HG02943 (cell line): ENCODE data around the gene RGMA.
"Not testable (repeated sequence)": the region's sequence is repeated elsewhere in the genome, so short reads cannot be mapped to it uniquely, and the experiment has no call there.

Experiments
- ATAC-seq: cut with Tn5 transposase; IDR thresholded peaks from one replicate; pipeline ENCODE4 v1.9.1; 2021; ENCODE audit warnings: mild to moderate bottlenecking, low read depth, moderate library complexity; ENCODE audit not compliant: unreplicated experiment

RGMA gene

DNA sequence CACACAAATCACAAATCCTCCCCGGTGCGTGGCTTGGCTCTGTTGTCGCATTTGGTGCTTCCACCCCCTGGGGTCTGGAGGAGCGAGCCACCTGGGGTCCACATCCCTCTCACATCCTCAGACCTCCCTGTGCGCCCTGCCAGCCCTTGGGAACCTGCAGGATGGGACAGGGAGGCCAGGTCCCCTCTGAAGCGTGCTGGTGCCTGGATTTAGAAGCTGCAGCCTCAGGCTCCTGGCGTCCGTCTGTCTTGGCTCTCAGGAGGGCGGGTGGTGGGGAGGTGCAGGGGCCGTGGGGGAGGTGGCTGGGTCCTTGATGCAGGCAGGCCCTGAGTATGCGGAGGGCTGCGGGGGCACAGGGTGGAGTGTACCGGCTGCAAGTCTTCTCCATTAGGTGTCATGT, 38.4 kb downstream of the RGMA start:
- no peak for ATAC-seq

DNA sequence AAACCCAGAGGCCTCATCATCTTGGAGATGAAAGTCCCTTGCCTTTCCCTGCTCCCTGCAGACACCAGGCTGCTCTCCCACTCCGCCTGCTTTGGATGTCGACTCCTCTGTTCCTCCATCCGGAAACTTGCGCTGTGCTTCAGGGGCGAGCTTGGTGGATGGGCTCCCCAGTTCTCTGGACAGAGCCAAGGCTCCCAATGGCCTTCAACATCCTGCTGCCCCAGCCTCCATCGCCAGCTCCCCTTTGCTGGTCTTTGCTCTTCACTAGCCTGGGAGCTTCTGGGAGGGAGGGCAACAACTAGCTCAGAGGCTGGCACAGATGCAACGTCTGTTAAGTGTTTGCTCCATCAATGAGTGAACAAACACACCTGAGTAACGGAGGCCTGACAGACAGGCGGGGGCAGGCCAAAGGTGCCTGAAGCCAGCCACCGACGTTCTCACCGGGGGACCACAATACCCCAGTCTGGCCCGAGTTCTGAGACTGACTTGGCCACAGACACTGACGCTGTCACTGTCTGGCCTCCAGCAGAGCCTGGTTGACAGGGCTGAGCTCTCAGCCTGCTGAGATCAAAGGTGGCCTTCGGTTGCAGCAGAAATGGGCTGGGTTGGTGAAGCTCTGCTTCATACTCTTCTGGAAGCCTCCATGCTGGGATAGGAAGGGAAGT, 39.0 kb downstream of the RGMA start:
- no peak for ATAC-seq

DNA sequence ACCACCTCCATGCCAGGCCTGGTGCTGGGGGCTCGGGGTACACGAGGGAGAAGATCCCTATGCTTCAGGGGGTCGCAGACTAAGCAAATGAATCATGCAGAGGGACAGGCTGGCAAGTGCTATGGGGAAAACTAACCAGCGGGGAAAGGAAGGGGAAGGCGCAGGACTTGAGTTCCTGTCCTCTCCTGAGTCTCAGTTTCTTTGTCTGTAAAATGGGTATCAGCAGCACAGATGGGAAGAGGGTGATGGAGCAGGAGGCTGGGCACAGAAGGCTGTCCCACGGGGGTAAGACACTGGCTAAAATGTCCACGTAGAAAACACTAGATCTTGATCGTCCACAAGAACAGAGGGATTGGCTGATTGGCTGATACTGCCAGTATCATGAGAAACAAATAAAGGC, 39.8 kb downstream of the RGMA start:
- no peak for ATAC-seq

DNA sequence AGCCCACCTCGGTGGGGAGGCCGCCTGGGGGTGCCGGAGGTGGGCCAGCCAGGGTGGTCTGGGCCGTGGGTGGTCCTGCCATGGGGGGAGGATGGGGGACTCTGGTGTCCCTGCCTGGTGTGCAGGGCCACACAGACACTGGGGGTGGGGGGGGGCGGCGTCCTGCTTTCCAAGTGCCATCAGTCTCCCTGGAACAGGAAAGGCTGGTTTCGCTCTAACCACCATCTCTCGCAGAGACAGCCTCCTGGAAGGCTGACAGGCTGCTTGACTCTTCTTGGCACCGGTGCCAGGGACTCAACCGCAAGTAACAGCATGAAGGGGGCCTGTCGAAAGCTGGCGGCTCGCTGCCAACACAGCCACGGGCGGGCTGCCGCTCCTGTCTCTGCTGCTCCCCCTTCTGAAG, 40.3 kb downstream of the RGMA start:
- no peak for ATAC-seq

DNA sequence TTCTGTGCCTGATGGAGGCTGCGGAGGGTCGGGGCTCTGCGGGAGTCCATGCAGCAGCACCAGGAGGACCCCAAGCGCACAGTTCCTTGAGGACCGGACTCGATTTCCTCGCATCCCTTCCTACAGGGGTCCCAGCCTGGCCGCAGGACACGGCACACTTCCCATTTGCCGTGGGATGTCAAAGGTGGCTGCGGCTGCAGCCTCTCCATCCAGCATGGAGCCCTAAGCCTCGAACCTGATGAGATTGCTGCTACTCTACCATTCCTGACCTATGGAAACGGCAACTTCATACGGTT, 40.6 kb downstream of the RGMA start:
- no peak for ATAC-seq

DNA sequence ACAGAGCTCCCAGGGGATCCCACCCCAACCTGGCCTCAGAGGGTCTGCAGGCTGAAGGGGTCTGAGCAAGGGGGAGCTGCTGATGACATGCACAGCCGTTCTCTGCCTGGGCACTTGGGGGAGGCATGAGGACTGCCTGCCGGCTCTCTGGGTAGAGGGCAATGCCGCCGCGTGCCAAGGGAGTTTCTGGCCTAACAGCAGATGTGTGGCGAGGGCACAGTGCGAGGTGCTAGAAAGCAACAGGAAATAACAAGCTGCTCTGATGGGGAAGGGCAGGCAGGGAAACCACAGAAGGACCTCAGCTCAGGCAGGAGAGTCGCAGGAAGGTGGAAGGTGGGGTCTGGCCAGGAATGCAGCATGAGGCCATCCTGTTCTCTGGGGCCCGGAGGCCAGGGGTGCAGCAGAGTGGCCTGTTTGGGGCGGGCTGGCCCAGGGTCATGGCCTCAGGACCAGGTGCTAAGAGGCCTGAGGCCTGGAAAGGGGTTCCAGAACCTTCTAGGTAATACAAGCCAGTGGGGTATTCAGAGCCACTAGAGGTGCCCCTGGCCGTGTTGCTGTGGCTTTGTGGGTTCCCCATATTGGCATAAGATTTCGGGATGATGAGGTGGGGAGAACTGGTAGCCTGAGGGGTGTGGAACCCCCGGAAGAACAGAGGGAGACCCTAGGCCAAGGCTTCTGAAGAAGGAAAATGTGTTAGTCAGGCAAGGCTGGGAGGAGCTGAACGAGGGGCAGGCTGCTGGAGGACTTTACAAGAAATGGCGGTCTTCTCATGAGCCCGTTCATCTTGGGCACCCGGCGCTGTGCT, 41.2 kb downstream of the RGMA start:
- ATAC-seq, result no peak

DNA sequence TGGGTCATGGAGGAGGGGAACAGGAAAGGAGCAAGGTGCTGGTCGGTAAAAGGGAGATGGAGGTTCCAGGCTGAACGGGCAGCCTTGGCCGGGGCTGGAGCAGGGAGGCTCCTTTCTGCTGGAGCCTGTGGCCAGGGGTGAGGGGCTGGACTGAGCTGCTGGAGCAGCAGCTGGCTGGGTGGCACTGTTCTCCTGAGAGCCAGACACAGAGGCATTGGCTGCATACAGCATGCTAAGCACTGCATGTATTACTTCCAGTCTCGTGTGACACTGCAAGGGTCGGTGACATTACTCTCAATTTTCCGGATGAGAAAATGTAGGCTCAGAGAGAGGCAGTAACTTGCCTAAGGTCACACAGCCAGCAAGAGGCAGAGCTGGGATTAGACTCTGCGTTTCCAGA, 42.3 kb downstream of the RGMA start:
- no peak for ATAC-seq

DNA sequence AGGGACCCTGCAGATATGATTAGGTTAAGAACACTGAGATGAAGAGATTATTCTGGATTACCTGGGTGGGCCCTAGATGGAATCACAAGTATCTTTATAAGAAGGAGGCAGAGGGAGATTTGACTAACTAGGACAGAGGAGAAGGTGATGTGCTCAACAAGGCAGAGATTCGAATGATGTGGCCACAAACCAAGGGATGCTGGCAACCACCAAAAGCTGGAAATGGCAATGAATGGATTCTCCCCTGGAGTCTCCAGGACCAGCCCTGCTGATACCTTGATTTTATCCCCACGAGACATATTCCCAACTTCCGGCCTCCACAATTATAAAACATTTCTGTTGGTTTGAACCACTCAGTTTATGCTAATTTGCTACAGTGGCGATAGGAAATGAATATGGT, 42.9 kb downstream of the RGMA start:
- no peak for ATAC-seq

DNA sequence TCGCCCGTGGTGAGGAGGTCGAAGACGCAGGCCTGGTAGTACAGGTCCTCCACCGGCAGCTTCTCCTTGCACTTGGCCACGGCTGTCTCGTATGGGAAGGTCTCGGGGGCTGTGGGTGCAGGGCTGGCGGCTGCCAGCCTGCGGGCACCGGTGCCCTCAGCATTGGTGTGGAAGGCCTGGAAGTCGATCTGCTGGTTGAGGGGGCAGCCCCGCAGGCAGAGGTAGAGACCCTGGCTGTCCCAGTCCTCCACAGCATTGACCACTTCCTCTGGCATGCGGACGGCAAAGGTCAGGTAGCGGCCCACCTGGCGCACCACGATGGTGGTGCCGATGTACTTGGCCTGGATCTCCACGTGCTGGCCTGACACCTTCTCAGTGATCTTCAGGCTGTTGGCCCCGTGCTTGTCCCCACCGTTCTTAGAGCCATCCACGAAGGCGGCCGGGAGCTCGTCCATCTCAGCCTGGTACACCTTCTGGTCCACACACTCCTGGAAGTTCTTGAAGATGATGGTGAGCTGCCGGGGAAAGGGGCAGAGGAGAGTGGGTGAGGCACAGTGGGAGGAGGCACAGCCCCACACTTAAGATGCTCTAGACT, 43.7 kb downstream of the RGMA start:
- no peak for ATAC-seq

DNA sequence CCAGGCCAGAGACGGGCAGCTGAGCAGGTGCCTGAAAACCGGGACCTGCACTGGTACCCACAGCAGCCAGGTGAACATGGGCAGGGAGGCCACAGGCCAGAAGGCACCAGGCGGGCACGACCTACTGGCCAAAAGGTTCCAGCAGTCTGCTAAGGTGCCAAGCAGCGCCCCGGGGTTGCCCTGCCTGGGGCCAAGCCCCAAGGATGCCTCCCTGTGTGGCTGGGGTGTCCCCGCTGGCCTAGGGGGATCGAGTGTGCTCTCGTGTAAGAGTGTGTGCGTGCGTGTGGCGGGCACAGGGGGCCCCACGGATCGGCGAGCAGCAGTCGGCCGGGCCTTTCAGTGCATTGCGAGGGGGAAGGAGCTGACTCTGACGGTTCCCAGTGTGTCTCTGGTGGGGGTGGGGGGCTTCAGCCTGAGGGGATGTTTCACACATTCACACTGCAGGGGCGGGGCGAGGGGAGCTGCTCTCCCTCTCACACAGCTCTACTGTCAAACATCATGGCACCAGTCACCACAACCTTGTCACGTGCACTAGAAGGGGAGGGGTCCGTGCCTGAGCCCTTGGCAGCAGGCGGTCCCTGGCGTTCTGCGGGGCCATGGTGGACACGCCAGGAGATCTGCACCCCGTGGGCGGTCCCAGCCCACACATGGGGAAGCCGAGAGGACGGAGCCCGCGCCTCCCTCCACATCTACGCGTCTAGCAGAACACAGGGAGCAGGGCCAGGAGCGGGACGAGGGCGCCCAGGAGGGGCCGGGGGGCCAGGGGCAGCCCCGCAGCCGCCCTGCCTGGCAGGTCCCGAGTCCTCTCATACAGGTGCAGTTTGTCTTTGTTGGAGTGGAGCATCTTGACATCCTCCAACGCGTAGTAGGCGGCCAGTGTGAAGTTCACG, 44.5 kb downstream of the RGMA start:
- no peak for ATAC-seq

DNA sequence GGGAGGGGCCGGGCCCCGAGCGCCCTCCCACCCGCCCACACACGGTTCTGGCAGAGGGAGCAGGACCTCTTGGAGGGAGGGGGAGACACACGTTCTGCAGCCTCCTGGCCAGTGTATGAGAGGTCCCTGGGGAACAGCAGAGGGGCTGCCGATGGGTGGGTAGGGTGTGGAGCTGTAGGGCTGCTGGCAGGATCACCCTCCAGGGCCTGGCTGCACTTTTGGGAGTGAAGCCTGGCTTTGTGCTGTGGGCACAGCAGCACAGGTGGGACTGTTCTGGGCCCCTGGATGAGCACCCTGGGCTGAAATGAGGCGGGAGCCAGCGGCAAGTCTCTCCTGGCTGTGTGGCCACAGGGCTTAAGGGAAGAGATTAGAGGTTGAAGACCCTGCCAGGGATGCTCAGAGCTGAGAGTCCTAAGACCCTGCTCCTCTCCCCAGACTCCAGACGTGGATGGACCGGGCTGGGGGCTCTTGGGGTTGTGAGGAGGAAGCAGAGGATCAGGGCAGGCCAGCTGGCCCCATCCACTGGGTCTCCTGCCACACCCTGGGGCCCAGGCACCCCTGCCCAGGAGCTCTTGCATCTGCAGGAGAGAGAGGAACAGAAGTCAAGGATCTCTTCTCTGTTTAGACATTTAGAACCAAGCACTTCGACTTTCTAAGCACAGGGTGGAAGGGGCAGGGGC, 45.2 kb downstream of the RGMA start:
- ATAC-seq, result no peak

DNA sequence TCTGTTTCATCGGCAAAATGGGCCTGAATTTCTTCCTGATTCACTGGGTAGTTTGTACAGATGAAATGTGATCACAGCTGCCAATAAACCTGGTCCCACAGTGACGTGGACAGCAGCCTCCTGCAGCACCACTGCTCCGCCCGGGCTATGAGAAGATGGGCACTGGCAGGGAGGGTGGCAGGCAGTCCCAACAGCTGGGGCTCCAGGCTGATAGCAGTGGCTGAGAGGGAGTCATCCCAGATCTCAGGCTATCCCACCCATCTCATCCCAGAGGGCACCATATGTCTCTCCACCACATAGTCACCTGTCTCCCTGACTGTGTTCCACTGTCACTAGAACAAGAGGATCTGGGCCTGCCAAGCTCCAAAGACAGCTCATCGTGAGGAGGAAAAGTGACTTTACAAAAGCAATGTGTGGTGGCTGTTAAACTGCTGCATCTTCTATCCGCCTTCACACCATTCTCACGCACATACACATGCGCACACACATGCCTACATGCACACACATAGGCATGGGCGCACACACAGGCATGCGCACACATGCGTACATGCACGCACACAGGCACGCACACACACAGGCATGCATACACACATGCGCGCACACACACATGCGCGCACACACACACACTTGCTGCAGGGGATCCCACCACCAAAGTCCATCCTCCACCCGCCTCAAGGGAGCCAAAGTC, 46.2 kb downstream of the RGMA start:
- no peak for ATAC-seq

DNA sequence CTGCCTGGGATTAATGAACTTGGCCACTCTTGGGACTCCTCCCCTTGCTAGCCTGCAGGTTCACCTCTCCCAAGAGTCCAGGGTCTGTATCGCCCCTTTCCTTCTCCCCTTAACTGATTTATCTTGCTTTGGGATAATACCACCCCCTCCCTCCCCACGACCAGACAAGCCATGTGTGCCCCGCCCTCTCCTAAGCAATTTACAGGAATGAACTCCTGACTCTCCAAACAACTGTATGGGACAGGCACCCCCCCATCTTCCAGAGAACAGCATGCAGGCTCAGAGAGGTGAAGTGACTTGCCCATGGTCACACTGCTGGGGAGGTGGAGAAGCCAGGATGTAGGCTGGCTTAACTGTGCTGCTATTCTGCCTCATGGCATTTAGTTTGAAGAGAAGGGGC, 46.8 kb downstream of the RGMA start:
- no peak for ATAC-seq

DNA sequence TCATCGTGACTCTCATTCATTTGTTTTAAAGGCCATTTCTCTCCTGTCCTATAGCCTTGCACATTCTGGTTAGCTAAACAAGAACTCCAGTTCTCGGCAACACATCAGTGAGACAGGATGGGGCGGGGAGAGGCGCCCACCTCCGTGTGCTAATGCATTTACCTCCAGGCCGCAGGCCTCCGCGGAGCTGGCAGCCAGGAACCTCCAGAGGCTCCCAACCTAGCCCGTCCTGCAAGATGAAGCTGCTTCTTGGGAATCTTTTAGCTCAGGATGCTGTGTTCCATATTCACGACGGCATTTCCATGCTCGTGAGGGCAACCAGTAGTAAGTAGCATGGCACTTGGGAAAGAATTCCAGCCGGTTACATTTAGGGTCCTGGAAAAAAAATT, 47.9 kb downstream of the RGMA start:
- ATAC-seq, result no peak

DNA sequence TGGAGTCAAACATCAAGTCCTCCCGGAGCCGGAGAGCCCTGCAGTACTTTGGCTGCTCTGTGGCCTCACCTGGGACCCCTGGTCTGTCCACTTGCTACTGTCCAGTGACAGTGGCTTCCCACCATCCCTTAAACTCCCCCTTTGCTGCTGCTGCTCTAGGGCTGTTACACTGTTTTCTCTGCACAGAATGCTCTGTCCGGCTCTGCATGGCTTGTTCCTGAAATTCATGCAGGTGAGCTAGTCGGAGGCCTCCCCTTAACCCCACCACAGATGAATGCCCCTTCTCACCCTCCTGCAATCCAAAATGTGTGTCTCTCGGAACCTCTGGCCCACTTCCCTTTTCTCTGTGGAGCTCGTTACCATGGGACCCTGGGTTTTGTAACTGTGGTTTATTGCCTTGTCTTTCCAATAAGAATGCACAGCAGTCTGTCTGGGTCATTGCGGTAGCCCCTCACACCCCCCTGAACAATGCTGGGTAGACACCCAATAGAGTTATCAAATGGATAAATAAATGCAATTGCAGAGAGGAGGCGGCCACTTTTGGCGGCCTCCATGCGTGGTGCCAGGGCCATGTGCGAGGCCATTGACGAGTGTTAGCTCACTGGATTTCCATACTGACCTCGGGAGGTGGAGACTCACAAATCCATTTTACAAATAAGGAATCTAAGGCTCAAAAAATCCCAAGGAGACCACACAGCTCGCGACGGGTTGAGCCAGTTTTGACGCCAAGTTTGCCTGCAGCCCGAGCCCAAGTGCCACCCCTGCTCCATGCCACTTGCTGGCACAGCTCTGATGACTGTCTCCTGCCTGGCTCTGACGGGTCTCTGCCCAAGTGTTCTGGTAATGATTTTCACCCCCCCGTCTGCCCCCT, 48.5 kb downstream of the RGMA start:
- no peak for ATAC-seq

DNA sequence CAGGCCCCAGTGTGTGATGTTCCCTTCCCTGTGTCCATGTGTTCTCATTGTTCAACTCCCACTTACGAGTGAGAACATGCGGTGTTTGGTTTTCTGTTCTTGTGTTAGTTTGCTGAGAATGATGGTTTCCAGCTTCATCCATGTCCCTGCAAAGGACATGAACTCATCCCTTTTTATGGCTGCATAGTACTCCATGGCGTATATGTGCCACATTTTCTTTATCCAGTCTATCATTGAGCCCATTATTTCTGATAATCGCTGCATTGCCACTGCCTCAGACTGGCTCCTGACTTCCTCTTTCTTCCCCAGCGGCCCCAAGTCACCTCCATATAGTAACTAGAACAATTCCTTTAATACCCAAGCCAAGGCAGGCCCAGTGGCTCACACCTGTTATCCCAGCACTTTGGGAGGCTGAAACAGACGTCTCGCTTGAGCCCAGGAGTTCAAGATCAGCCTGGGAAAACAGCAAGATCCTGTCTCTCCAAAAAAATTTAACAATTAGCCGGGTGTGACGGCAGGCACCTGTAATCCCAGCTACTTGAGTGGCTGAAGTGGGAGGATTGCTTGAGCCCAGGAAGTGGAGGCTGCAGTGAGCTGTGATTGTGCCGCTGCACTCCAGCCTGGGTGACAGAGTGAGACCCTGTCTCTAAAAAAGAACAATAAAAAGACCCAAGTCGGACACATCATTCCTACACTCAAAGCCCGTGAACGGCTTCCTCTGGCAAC, 49.3 kb downstream of the RGMA start:
- not testable (repeated sequence) for ATAC-seq

DNA sequence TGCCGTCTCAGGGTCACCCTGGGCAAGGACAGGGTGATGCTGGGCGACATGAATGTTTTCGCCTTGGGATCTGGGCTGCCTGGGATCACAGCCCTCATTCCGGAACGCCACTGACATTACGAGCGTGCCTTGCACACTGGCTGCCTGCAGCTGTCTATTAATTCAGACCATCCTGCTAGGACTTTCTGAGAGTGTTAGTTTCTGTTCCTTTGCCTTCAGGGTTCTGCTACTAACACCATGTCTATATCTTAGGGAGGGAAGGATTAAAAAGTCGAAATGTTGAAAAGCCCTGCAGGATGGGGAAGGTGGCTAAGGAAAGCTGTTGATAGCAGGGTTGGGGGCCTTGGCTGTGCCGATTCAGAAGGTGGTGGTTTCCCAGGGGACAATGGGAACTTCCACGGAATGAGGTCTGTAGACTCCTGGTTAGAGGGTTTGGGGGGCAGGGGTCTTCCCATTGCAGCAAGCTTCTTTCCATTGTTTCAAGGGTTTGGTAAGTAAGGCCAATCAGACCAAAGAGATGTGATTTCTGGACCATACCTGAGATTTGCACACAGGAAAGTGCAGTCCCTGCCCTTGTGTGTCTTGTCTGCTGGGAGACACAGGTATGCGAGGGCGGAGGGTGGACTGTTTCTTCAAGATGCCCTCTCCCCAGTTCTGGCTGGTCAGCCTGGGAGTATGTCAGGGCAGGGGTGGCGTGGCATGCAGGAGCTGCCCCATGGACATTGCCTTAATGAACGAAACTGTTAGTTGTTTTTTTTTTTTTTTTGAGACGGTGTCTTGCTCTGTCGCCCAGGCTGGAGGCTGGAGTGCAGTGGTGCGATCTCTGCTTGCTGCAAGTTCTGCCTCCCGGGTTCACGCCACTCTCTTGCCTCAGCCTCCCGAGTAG, 50.9 kb downstream of the RGMA start:
- ATAC-seq, result no peak
